NB4 (cell line): ENCODE results near the gene HHIP.

Experiments used
- DNase-seq: peaks from one replicate; pipeline ENCODE4 v3.0.0; 2010; ENCODE audit warnings: low read depth
- H3K4me3 ChIP-seq: one replicate; pipeline ENCODE4 v1.5.1; 2011; ENCODE audit warnings: mild to moderate bottlenecking, low read depth, low read length, moderate library complexity
- CTCF ChIP-seq: IDR thresholded peaks from one replicate; pipeline ENCODE4 v1.5.1; 2012; ENCODE audit warnings: low read depth, low read length
- MAX ChIP-seq: IDR thresholded peaks from 2 replicates; pipeline ENCODE4 v1.6.1; 2011; ENCODE audit warnings: low read depth, low read length
- MYC ChIP-seq: IDR thresholded peaks from 2 replicates; pipeline ENCODE4 v1.6.1; 2011; ENCODE audit warnings: low read depth, low read length
- POLR2A ChIP-seq: IDR thresholded peaks from 2 replicates; pipeline ENCODE4 v1.6.1; 2011; ENCODE audit warnings: mild to moderate bottlenecking; ENCODE audit not compliant: insufficient read length; ENCODE audit errors: extremely low read depth

Gene HHIP

GRCh38 chr4:144733566-144733965 is 87.6 kb downstream of the HHIP start:
- TF ChIP-seq MAX (no peak), MYC (no peak), POLR2A (no peak), CTCF (no peak)
- no peak for DNase-seq
- no peak overlapping the region for H3K4me3 ChIP-seq

GRCh38 chr4:144734522-144734921 is 88.6 kb downstream of the HHIP start:
- no peak for DNase-seq
- no peak for TF ChIP-seq MAX
- TF ChIP-seq POLR2A: no peak
- TF ChIP-seq CTCF: no peak
- TF ChIP-seq MYC: no peak

GRCh38 chr4:144738649-144739048 is 92.7 kb downstream of the HHIP start:
- TF ChIP-seq MAX (no peak), CTCF (no peak), POLR2A (no peak), MYC (no peak)
- no peak for DNase-seq
- no peak overlapping the region for H3K4me3 ChIP-seq

More at GRCh38 chr4:144734522-144734921, 88.6 kb downstream of the HHIP start:
- no peak overlapping the region for H3K4me3 ChIP-seq

GRCh38 chr4:144739511-144740033 is 93.6 kb downstream of the HHIP start:
- TF ChIP-seq MAX (no peak), POLR2A (no peak), CTCF (no peak), MYC (no peak)
- no peak overlapping the region for H3K4me3 ChIP-seq

GRCh38 chr4:144740316-144740715 is 94.4 kb downstream of the HHIP start:
- no peak for DNase-seq
- TF ChIP-seq MYC (no peak), POLR2A (no peak), MAX (no peak), CTCF (no peak)
- no peak overlapping the region for H3K4me3 ChIP-seq

More at GRCh38 chr4:144739511-144740033, 93.6 kb downstream of the HHIP start:
- no peak for DNase-seq
